Activated CD4-positive, alpha-beta T cell treated with anti-CD3 and anti-CD28 coated beads, Interleukin-2, amount 50 U/mL, for 24 hours (primary cell): ENCODE data around the gene GBP3.
"Not testable (repeated sequence)": the region's sequence is repeated elsewhere in the genome, so short reads cannot be mapped to it uniquely, and the experiment has no call there.

Source experiments
- DNase-seq, 2 donors: peaks; one replicate each; pipeline ENCODE4 v3.0.0-alpha.2; 2020; ENCODE audit warnings: low read depth in 1 of 2, low spot score in 1 of 2

The GBP3 gene, protein sequence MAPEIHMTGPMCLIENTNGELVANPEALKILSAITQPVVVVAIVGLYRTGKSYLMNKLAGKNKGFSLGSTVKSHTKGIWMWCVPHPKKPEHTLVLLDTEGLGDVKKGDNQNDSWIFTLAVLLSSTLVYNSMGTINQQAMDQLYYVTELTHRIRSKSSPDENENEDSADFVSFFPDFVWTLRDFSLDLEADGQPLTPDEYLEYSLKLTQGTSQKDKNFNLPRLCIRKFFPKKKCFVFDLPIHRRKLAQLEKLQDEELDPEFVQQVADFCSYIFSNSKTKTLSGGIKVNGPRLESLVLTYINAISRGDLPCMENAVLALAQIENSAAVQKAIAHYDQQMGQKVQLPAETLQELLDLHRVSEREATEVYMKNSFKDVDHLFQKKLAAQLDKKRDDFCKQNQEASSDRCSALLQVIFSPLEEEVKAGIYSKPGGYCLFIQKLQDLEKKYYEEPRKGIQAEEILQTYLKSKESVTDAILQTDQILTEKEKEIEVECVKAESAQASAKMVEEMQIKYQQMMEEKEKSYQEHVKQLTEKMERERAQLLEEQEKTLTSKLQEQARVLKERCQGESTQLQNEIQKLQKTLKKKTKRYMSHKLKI

DNA sequence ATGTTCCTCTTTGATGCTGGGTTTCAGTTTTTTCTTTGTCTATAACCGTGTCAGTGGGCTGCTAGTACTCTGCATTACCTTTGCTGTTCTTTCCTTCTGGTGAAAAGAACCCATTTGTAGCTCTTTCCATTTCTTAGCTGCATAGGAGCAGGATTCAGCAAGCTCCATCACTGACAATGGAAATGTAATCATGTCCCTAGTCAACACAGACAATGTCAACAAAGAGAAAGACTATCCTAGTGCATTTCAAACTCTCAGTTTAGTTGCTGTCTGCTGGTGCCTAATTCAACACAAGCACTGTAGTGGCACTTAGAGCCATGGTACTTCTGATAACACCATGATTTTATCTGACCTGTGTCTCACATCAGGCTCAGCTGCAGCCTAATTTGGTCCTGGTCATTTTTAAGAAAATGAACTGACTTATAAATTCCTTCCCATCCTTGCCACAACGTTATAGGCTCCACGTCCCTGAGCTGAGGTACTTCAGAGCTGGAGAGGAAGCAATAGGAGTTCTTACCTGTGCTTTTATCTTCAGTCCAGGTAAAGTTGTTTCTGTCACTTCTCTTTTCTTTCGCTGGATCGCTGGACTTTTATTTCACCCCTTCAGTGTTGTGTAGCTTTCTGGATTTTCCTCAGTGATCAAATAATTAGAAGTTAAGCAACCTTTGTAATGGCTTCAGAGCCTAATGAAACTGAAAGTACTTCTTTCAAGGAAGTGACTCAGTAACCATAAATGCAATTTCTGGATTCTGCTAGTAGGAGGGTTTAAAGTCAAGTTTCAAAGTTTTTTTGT, at the start of gene GBP3:
TSS of gene GBP3 (minus strand) at position 700 of the 793 bp plus-strand sequence. CDS start 2,145 bp downstream, outside the sequence.
- no peak for DNase-seq

DNA sequence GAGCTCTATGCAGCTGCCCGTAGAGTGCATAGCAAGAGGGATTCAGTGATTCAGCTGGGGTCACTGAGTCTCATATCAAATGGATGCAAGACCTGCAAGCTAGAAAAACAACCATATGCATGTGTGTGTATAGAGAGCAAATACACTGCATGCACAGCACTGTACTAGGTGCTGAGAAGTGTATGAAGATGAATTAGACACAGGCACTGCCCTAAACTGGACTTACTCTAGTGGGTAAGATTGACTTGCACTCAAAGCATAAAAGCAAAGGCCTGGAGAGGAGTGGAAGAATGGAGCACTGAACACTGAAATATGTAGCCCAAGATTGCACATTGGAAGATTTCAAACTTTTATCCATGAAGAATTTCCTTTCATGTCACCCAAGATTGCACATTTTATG, 47.8 kb upstream of the GBP3 start:
- DNase-seq, result no peak

DNA sequence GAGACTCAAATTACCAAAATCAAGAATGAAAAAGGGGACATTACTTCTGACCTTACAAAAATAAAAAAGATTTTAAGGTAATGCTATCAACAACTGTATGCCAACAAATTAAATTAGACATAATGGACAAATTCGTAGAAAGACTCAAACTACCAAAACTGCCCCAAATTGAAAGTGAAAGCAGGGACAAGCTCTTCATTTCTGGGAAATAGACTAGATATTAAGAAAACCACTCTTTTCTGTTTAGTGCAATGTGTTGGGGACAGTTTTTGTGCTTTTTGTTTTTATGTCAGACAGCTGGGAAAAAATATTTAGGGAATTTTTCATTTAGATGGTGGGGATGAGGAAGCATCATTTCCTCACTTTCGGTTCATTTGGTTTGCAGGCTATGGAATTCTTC, 47.3 kb upstream of the GBP3 start:
- no peak for DNase-seq

GRCh38 chr1:89068291-89068690, 45.6 kb upstream of the GBP3 start:
- DNase-seq, result no peak

DNA sequence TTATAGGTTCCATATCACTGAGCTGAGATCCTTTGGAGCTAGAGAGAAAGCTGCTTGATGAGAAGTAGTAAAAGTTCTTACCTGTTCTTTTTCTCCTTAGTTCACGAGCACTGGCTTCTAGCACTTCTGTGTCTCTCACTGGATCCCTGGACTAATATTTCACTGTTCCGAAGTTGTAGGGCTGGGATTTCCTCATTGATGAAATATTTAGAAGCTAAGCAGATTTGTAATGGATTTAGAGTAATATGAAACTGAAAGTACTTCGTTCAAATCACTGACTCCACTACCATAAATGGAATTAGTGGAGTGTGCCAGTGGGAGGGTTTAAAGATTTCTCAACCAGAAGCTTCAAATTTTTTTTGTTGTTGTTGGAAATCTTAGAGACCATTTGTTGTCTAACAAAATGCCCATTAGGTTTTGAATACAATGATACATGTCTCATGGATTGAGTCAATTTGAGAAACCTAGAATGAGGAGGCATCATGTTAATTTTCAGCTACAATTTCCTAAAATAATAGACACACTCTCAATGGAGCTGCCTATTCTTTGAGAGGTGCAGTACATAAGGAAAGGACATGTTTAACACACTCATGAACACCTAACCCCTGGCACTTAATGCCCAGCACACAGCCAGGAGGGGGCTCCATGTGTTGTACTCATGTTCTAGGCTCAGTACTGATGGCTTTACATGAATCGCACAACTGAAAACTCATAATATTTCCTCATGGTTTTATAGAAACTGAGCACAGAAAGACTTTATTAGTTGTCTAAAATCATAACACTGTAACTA, 42.6 kb upstream of the GBP3 start, which contains the start of gene GBP1:
TSS of gene GBP1 (minus strand) at position 130 of the 790 bp plus-strand sequence. CDS start 1,974 bp downstream, outside the sequence.
- DNase-seq, result no peak

DNA sequence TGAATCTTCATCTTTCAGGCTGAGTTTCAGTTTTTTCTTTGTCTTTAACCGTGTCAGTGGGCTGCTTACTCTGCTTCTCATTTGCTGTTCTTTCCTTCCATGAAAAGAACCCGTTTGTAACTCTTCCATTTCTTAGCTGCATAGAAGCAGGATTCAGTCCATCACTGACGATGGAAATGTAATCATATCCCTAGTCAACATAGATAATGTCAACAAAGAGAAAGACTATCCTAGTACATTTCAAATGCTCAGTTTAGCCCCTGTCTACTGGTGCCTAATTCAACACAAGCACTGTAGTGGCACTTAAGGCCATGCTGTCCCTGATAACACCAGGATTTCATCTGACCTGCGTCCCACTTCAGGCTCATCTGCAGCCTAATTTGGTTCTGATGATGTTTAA, 42.0 kb upstream of the GBP3 start:
- DNase-seq, result no peak

- DNase-seq, result no peak
Observed at GRCh38 chr1:89063094-89063493, 40.4 kb upstream of the GBP3 start.

- DNase-seq, result no peak
Observed at GRCh38 chr1:89060091-89060490, 37.4 kb upstream of the GBP3 start.

- no peak for DNase-seq
Observed at GRCh38 chr1:89051955-89052312, 29.3 kb upstream of the GBP3 start.

GRCh38 chr1:89051300-89051954, 28.8 kb upstream of the GBP3 start:
- no peak for DNase-seq

- no peak for DNase-seq
Observed at GRCh38 chr1:89050649-89051033, 28.0 kb upstream of the GBP3 start.

- DNase-seq, result not testable (repeated sequence)
Observed at GRCh38 chr1:89049901-89050648, 27.4 kb upstream of the GBP3 start.

DNA sequence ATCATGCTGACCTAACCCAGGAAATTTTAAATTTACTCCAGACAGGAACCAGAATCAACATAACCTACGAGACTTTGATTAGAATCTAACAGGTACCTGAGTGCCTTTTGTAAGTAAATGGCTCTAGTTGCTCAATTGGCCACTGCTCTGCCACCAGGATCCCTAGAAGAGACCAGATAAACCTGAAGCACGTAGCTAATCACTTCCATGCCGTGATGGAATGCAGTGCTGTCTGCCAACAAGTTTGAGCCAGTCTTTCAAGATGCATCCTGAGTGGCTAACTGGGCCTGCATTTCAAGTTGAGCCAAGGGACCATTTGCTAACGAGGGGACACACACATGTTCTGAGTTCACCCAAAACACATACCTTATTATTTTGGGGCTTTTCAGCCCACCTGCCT, 26.5 kb upstream of the GBP3 start:
- DNase-seq, result not testable (repeated sequence)

GRCh38 chr1:89047734-89048133, 25.1 kb upstream of the GBP3 start:
- DNase-seq, result no peak

- DNase-seq, result not testable (repeated sequence)
Observed at GRCh38 chr1:89046318-89047183, 23.9 kb upstream of the GBP3 start.

GRCh38 chr1:89044970-89045721, 22.5 kb upstream of the GBP3 start:
- DNase-seq, result no peak

DNA sequence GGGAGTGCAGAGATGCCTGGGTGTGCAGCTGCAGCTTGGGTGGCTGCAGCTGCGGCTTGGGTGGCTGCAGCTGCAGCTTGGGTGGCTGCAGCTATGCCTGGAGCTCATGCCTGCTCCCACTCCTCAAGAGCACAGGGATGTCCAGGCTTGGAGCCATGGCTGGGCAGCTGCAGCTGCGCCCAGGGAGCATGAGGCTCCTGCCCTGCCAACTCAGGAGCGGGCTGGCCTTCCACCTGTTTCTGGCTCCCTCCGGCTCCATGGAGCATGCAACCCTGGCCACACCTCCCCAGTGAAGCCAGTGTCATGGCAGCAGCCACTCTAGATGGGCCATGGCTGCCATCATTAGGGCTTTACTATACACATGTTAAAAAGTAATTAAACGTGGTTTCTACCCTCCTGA, 21.3 kb upstream of the GBP3 start:
- DNase-seq, result no peak

GRCh38 chr1:89042491-89042890, 19.8 kb upstream of the GBP3 start:
- no peak for DNase-seq
